Stimulated activated CD4-positive, alpha-beta T cell treated with anti-CD3 and anti-CD28 coated beads, TNF-alpha, amount 100 ng/mL, for 4 hours (primary cell): ENCODE measurements around the gene ZNF576.
"Not testable (repeated sequence)": the region's sequence is repeated elsewhere in the genome, so short reads cannot be mapped to it uniquely, and the experiment has no call there.

Source experiments
- DNase-seq, 3 experiments: peaks; one replicate each; pipeline ENCODE4 v3.0.0-alpha.2; 2020; ENCODE audit warnings: low read depth in 3 of 3

Gene ZNF576

DNA sequence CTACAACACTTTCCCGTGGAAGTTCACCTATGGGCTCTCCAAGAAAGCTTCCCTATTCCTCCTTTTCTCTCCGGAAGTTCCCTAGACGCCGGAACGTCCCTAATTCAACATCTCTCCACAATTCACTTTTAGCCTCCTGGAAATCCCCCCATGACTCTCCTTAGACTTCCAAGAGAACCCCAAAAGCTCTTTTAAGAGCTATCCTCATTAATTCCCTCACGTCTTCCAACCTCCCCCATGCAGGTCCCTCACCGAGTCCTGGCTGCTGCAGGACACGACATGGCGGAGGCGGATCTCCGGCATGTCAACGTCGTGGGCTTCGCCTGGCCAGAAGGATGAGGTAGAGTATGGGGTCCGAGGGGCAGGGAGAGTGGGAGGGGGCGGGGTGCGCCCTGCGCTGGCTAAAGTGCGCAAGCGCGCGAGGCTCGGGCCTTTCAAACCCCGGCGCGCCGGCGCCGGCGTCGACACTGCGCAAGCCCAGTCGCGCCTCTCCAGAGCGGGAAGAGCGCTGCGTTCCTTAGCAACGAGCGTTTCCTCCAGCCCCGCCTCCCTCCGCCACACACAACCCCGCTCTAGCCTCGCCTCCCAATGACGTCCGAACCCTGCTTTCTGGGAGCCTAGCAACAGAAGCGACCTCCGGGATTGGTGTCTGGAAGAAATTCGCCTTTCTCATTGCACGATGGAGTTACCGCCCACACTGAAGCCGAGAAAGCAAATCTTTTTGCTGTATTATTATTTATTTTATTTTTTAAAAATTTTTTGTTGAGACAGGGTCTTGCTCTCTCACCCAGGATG is 21.0 kb upstream of the ZNF576 start, which contains the start of the genes PINLYP and XRCC1:
PINLYP (plus strand) TSS at position 646 of the 795 bp plus-strand sequence. CDS start 1,391 bp downstream, outside the sequence.
XRCC1 (minus strand) TSS at position 372 of the 795 bp plus-strand sequence; CDS start at position 303, 69 bp downstream.
- peak; percentile 87 to 89 (median 88) for DNase-seq

DNA sequence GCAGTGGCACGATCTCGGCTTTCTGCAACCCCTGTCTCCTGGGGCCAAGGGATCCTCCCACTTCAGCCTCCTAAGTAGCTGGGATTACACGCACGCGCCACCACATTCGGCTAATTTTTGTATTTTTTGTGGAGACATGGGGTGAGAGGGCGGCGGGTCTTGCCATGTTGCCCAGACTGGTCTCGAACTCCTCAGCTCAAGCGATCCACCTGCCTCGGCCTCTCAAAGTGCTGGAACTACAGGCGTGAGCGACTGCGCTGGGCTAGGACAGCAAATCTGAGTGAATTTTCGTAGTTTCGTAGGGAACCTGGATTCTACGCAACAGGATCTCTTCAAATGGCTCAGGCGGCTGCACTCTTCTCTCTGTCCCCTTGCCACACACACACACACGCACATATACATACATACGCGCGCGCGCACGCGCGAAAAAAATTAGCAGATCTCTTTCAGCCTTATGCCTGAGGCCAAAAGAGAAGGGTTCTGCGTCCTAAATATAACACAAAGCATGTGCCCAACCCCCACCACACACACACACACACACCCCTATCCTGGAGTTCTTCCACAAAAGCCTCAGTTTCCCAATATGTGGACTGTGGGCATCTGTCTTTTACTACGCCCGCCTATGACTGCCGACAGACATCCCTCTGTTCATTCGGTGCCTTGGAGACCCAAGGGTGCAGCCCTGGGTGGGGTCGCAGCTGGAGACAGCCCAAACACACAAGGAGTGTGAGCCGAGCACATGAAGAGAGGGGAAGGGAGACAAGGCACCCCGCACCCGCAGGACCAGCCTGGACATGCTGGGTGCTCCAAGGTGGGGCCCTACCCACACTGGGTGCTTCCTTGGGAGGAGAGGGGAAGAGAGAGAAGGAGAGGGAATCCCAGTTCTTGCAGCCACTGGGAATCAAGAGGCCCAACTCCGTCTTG is 20.2 kb upstream of the ZNF576 start:
- no peak for DNase-seq

- no peak for DNase-seq
Measured at GRCh38 chr19:43578787-43579186, 17.6 kb upstream of the ZNF576 start.

DNA sequence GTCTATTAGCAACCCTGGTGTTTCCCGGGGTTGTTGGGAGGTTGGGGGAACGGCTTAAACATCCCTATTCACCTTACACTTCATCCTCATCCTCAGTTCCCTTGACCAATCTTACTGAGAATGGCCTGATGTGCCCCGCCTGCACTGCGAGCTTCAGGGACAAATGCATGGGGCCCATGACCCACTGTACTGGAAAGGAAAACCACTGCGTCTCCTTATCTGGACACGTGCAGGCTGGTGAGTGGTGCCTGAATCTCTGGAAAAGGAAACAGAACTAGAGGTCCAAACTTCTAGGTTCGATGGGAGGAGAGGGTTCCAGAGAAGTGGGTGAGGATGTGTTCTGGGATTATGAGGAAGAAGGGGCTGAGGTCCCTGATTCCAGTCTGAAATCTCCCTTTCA is 14.9 kb upstream of the ZNF576 start:
- DNase-seq = no peak

GRCh38 chr19:43582495-43582894 is 13.9 kb upstream of the ZNF576 start:
- no peak for DNase-seq

- DNase-seq = no peak
Measured at GRCh38 chr19:43584484-43584883, 11.9 kb upstream of the ZNF576 start.

DNA sequence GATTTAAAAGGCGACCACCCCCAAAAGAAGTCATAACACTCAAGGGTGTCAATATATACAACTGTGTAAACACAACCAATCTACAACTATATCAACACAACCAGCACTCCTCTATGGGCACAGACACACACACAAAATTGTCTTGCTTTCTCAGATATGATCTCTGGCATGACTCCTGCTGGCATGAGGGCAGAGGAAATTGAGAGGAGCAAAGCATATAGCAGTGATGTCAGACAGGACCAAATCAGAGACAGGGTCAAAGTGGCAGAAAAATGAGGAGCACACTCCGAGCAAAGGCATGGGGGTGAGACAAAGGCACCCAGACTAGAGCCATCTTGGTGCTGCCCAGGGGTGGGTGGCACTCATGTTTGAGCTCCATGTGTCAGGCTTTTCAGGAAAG is 10.0 kb upstream of the ZNF576 start:
- no peak for DNase-seq

DNA sequence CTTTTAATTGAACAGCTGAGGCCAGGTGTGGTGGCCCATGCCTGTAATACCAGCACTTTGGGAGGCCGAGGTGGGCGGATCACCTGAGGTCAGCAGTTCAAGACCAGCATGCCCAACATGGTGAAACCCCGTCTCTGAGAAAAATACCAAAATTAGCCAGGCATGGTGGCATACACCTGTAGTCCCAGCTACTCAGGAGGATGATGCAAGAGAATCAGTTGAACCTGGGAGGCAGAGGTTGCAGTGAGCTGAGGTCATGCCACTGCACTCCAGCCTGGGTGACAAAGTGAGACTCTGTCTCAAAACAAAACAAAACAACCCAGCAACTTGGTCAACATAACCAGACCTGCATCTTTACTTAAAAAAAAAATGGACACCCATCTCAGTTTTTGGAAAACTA is 9.4 kb upstream of the ZNF576 start:
- not testable (repeated sequence) for DNase-seq

- DNase-seq = no peak
Measured at GRCh38 chr19:43589277-43589676, 7.1 kb upstream of the ZNF576 start.

- no peak for DNase-seq
Measured at GRCh38 chr19:43589678-43590077, 6.7 kb upstream of the ZNF576 start.

DNA sequence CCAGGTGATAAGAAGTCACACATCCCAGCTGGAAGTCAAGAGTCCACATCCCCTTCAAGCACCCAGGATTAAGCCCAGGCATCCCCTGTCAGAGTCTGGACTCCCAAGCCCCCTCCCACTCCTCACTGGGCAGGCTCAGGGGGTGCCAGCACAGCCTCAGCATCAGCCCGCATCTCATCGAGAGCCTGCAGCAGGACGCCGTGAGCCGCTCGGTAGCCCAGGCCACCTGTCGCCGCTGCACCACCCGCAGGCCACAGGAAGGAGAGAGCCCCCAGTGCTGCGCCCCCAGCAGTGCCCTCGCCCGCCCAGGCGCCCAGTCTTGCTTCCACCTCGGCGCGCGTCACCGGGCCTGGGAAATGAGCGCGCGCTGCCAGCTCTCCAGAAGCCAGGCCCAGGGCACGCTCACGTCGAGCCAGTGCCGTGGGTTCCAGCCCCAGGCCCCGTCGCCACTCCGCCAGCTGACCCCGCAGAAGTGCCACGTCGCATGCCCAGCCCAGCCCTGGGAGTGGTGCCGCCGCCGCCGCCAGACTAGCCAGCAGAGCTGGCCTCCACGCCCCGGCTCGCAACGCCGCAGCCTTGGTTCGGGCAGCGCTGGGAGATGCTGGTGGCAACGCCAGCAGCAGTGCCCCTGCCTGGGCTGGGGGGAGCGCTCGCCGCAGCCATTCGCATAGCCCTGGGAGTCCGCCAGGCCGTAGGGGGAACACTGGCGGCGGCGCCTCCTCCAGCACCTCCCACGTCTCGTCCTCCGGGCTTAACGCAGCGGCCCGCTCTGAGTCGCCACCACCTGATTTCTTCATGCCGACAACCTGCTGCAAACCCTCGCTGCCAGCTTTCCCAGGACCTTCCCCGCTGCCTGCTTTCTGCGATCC is 4.3 kb upstream of the ZNF576 start:
- no peak for DNase-seq

DNA sequence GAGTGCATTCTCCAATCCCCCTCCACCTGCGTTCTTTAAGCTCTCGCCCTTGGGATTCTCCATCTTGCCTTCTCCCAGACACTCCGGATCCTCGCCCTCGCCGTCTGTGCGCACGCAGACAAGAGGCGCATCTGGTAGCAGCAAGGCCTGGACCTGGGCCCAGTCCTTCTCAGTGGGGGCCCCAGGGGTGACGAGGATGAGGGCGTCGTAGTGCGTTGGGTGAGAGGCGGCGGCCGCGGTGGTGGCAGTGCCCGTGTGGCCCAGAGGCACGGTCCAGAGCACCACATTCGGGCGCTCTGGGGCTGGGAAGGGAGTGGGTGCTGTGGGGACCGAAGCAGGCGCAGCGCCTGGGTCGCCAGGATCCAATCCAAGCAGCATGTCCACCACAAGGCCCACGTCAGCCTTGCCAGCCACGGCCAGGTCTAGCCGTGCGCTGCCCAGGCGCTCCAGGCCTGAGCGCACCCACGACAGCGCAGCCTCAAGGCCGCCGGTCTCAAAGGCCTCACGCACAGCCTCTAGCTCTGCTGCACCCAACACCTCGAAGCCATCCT is 3.5 kb upstream of the ZNF576 start:
- no peak for DNase-seq

- no peak for DNase-seq
Measured at GRCh38 chr19:43594081-43594697, 2.2 kb upstream of the ZNF576 start.

- peak; percentile 49 to 53 (median 50) for DNase-seq
Measured at GRCh38 chr19:43594710-43595604, 1.4 kb upstream of the ZNF576 start.

GRCh38 chr19:43595605-43595998 is 793 bp upstream of the ZNF576 start:
- no peak for DNase-seq

DNA sequence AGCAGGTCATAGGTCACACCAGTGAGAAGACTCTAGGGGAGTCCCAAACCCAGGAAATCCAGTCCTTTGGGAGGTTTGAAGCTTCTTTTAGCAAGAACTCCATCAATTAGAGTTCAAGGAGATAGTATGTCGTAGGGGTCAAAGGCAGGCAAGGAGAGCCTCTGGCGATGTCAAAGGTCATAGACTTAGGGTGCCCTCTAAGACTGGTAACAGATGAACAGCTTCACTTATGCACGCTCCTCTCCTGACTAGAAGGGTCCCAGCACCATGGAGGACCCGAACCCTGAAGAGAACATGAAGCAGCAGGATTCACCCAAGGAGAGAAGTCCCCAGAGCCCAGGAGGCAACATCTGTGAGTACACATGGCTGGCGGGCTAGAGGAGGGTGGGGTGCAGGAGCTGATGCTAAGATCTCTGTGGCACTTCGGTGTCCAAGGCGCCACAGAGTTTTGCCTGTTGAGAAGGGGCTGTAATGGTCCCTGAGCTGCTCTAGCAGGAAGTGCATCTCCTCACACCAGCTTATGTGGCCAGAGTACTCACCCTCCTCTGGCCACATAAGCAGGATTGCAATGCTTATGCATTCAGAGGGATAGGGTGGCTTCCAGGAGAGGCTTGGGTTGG is 557 bp downstream of the ZNF576 start:
- DNase-seq = no peak

- DNase-seq = no peak
Measured at GRCh38 chr19:43597876-43598275, 1.5 kb downstream of the ZNF576 start.

DNA sequence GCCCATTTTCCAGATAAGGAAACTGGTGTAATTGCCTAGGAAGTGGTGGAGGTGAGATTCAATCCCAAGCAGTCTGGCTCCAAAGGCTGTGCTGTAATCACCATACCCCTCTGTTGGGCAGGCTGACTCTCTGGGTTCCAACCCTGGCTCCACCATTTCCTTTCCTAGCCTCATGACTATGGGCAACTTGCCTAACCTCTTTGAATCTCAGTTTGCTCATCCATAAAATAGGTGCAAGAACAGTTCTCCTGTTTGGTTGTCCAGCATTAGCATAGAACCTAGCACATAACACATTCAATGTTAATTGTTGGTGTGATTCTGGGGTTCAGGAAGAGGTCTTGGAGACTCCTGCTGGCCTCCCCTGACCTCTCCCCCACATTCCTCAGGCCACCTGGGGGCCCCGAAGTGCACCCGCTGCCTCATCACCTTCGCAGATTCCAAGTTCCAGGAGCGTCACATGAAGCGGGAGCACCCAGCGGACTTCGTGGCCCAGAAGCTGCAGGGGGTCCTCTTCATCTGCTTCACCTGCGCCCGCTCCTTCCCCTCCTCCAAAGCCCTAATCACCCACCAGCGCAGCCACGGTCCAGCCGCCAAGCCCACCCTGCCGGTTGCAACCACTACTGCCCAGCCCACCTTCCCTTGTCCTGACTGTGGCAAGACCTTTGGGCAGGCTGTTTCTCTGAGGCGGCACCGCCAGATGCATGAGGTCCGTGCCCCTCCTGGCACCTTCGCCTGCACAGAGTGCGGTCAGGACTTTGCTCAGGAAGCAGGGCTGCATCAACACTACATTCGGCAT is 2.2 kb downstream of the ZNF576 start:
- no peak for DNase-seq
